HepG2 (cell line): ENCODE measurements around the gene PCYOX1L. TPM values are rescaled to one million over a fixed set of nuclear protein-coding genes. Genes with fewer than 3 reads are reported as not detected.

Source experiments
- ELF1 ChIP-seq: sonication (generic); formaldehyde crosslinking; IDR thresholded peaks from 2 replicates; pipeline ENCODE4 v1.4.0; 2020; ENCODE audit warnings: missing genetic modification reagents
- GATA4 ChIP-seq: sonication (generic); IDR thresholded peaks from 2 replicates; pipeline ENCODE4 v1.6.1; 2016; ENCODE audit warnings: antibody characterized with exemption, low read depth, borderline replicate concordance
- NFIB ChIP-seq: sonication (generic); formaldehyde crosslinking; IDR thresholded peaks from 2 replicates; pipeline ENCODE4 v1.9.0; 2021; ENCODE audit warnings: missing genetic modification reagents, mild to moderate bottlenecking, borderline replicate concordance
- NR2F2 ChIP-seq: IDR thresholded peaks from 2 replicates; pipeline ENCODE4 v1.6.1; 2012; ENCODE audit warnings: low read depth, inconsistent platforms, borderline replicate concordance
- POLR2A ChIP-seq, 2 experiments: IDR thresholded peaks; 2 replicates each; pipeline ENCODE4 v1.6.1; 2011; ENCODE audit warnings: low read depth in 2 of 2, low read length in 2 of 2, mild to moderate bottlenecking in 1 of 2, moderate library complexity in 1 of 2; ENCODE audit not compliant: insufficient read depth in 1 of 2
- RORA ChIP-seq: sonication (generic); formaldehyde crosslinking; IDR thresholded peaks from 2 replicates; pipeline ENCODE4 v1.5.0; 2020; ENCODE audit warnings: mild to moderate bottlenecking, missing genetic modification reagents, moderate library complexity
- SOX6 ChIP-seq, 2 experiments: fragments of 450-650 bp in 1 of 2; sonication (generic) in 1 of 2; formaldehyde crosslinking in 1 of 2; IDR thresholded peaks; 2 replicates each; pipeline versions ENCODE4 v1.4.0 to v1.6.1; 2017 to 2020; ENCODE audit warnings: antibody characterized with exemption in 1 of 2, mild to moderate bottlenecking in 1 of 2, missing genetic modification reagents in 1 of 2
- SPEN ChIP-seq: sonication (generic); formaldehyde crosslinking; IDR thresholded peaks from 2 replicates; pipeline ENCODE4 v1.5.1; 2020; ENCODE audit warnings: low read depth, mild to moderate bottlenecking, missing genetic modification reagents
- TFAP4 ChIP-seq: sonication (generic); IDR thresholded peaks from 2 replicates; pipeline ENCODE4 v1.6.1; 2016; ENCODE audit warnings: low read depth, borderline replicate concordance
- ZNF33B ChIP-seq: sonication (generic); formaldehyde crosslinking; IDR thresholded peaks from 2 replicates; pipeline ENCODE4 v1.5.1; 2020; ENCODE audit warnings: mild to moderate bottlenecking, missing genetic modification reagents
- ZNF44 ChIP-seq: sonication (generic); formaldehyde crosslinking; IDR thresholded peaks from 2 replicates; pipeline ENCODE4 v1.5.1; 2020; ENCODE audit warnings: mild to moderate bottlenecking, missing genetic modification reagents
- ZNF496 ChIP-seq: sonication (generic); formaldehyde crosslinking; IDR thresholded peaks from 2 replicates; pipeline ENCODE4 v1.8.1; 2023; ENCODE audit warnings: mild to moderate bottlenecking, moderate library complexity, missing genetic modification reagents; ENCODE audit not compliant: insufficient replicate concordance
- ZNF512 ChIP-seq: sonication (generic); formaldehyde crosslinking; IDR thresholded peaks from 2 replicates; pipeline ENCODE4 v1.4.0; 2020; ENCODE audit warnings: mild to moderate bottlenecking, missing genetic modification reagents
- ZNF547 ChIP-seq: sonication (generic); formaldehyde crosslinking; IDR thresholded peaks from 2 replicates; pipeline ENCODE4 v1.5.1; 2020; ENCODE audit warnings: mild to moderate bottlenecking, missing genetic modification reagents
- ZNF556 ChIP-seq: sonication (generic); formaldehyde crosslinking; IDR thresholded peaks from 2 replicates; pipeline ENCODE4 v1.4.0; 2020; ENCODE audit warnings: mild to moderate bottlenecking, missing genetic modification reagents, borderline replicate concordance
- ZNF616 ChIP-seq: sonication (generic); formaldehyde crosslinking; IDR thresholded peaks from 2 replicates; pipeline ENCODE4 v1.5.0; 2020; ENCODE audit warnings: low read depth, mild to moderate bottlenecking, missing genetic modification reagents
- ZSCAN22 ChIP-seq: sonication (generic); formaldehyde crosslinking; IDR thresholded peaks from 2 replicates; pipeline ENCODE4 v1.4.0; 2020; ENCODE audit warnings: mild to moderate bottlenecking, missing genetic modification reagents
- ZSCAN30 ChIP-seq: sonication (generic); formaldehyde crosslinking; IDR thresholded peaks from 2 replicates; pipeline ENCODE4 v1.5.0; 2020; ENCODE audit warnings: mild to moderate bottlenecking, missing genetic modification reagents
- polyA plus RNA-seq, 8 experiments: library from polyadenylated mRNA; depleted of rRNA in 3 of 8; stranded (reverse) in 7 of 8; unstranded in 1 of 8; fragments of >200 nt; fragmentation: Illumina TruSeq in 4 of 8; extraction: Trizol in 4 of 8; gene quantifications; 2 replicates each; pipeline versions ENCODE4 v1.2.1 to v1.2.3, GENCODE V29; 2011 to 2016; ENCODE audit warnings: low read depth in 4 of 8, missing spikeins in 1 of 8, mixed read lengths in 1 of 8; ENCODE audit not compliant: insufficient read depth in 1 of 8
- total RNA-seq, 5 experiments: library from RNA; depleted of rRNA; stranded (reverse); fragments of >200 nt; fragmentation: Illumina TruSeq; extraction: Trizol; gene quantifications; 2 replicates each; pipeline ENCODE4 v1.2.3, GENCODE V29; 2016; ENCODE audit warnings: low read depth in 1 of 5
- TF ChIP-seq, protein P1 (sequence below): sonication (generic); formaldehyde crosslinking; IDR thresholded peaks from 2 replicates; pipeline ENCODE4 v1.4.0; 2020; ENCODE audit warnings: low read depth, mild to moderate bottlenecking, missing genetic modification reagents
- TF ChIP-seq, protein P2 (sequence below): IDR thresholded peaks from 2 replicates; pipeline ENCODE4 v1.6.1; 2016; ENCODE audit warnings: missing compliant biosample characterization, missing genetic modification reagents, borderline replicate concordance
- TF ChIP-seq, protein P3 (sequence below): sonication (generic); formaldehyde crosslinking; conservative IDR thresholded peaks from 2 replicates; pipeline ENCODE4 v1.8.0; 2022; ENCODE audit warnings: low read depth, missing genetic modification reagents
- TF ChIP-seq, protein P4 (sequence below): sonication (generic); formaldehyde crosslinking; IDR thresholded peaks from 2 replicates; pipeline ENCODE4 v1.4.0; 2020; ENCODE audit warnings: low read depth, mild to moderate bottlenecking, missing genetic modification reagents

Gene PCYOX1L
- total and polyA plus RNA-seq, 2 of the 13 experiments (the other 11 are each of a cell fraction or from before 2014, with no cell fraction given): 1.00 to 3.7 TPM

GRCh38 chr5:149380466-149381121 lies 22.7 kb downstream of the PCYOX1L start (continued):
- TF ChIP-seq, protein P1, sequence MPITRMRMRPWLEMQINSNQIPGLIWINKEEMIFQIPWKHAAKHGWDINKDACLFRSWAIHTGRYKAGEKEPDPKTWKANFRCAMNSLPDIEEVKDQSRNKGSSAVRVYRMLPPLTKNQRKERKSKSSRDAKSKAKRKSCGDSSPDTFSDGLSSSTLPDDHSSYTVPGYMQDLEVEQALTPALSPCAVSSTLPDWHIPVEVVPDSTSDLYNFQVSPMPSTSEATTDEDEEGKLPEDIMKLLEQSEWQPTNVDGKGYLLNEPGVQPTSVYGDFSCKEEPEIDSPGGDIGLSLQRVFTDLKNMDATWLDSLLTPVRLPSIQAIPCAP (CRISPR knock-in tag): no peak
- TF ChIP-seq ZSCAN30: no peak
- TF ChIP-seq ZNF547 (CRISPR knock-in tag): no peak
- TF ChIP-seq SPEN (CRISPR knock-in tag): peak; percentile 61; the same call in 1 of the 2 replicates
- peak; percentile 26 to 69; a peak in 3 of 4 replicates for TF ChIP-seq POLR2A (IDR thresholded peaks at IDR 0.05; ENCODE audit: insufficient read depth in 1 of 2, low read depth in 2 of 2, low read length in 2 of 2)
- TF ChIP-seq, protein P2, sequence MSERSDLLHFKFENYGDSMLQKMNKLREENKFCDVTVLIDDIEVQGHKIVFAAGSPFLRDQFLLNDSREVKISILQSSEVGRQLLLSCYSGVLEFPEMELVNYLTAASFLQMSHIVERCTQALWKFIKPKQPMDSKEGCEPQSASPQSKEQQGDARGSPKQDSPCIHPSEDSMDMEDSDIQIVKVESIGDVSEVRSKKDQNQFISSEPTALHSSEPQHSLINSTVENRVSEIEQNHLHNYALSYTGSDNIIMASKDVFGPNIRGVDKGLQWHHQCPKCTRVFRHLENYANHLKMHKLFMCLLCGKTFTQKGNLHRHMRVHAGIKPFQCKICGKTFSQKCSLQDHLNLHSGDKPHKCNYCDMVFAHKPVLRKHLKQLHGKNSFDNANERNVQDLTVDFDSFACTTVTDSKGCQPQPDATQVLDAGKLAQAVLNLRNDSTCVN (CRISPR knock-in tag): peak; percentile 28; the same call in 1 of the 2 replicates
- no peak for TF ChIP-seq ZNF496 (CRISPR knock-in tag)
- TF ChIP-seq ZNF556 (CRISPR knock-in tag): no peak
- TF ChIP-seq ZSCAN22: no peak
- peak; percentile 47; the same call in 1 of the 2 replicates for TF ChIP-seq TFAP4
- TF ChIP-seq, protein P3, sequence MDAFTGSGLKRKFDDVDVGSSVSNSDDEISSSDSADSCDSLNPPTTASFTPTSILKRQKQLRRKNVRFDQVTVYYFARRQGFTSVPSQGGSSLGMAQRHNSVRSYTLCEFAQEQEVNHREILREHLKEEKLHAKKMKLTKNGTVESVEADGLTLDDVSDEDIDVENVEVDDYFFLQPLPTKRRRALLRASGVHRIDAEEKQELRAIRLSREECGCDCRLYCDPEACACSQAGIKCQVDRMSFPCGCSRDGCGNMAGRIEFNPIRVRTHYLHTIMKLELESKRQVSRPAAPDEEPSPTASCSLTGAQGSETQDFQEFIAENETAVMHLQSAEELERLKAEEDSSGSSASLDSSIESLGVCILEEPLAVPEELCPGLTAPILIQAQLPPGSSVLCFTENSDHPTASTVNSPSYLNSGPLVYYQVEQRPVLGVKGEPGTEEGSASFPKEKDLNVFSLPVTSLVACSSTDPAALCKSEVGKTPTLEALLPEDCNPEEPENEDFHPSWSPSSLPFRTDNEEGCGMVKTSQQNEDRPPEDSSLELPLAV (CRISPR knock-in tag): no peak
- TF ChIP-seq NFIB (CRISPR knock-in tag): no peak
- TF ChIP-seq, protein P4, sequence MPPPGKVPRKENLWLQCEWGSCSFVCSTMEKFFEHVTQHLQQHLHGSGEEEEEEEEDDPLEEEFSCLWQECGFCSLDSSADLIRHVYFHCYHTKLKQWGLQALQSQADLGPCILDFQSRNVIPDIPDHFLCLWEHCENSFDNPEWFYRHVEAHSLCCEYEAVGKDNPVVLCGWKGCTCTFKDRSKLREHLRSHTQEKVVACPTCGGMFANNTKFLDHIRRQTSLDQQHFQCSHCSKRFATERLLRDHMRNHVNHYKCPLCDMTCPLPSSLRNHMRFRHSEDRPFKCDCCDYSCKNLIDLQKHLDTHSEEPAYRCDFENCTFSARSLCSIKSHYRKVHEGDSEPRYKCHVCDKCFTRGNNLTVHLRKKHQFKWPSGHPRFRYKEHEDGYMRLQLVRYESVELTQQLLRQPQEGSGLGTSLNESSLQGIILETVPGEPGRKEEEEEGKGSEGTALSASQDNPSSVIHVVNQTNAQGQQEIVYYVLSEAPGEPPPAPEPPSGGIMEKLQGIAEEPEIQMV (CRISPR knock-in tag): no peak
- TF ChIP-seq ZNF33B (CRISPR knock-in tag): 0 out of 2 replicates have a peak, but pooled peaks have one; percentile 48
- no peak for TF ChIP-seq ELF1 (CRISPR knock-in tag)
- TF ChIP-seq ZNF44 (CRISPR knock-in tag): no peak
- TF ChIP-seq NR2F2: no peak
- TF ChIP-seq ZNF512 (CRISPR knock-in tag): no peak
- TF ChIP-seq SOX6 (IDR thresholded peaks at IDR 0.05): no peak
- no peak for TF ChIP-seq SOX6 (CRISPR knock-in tag; IDR thresholded peaks at IDR 0.05)
- no peak for TF ChIP-seq ZNF616
- TF ChIP-seq GATA4: no peak
- no peak for TF ChIP-seq RORA (CRISPR knock-in tag)
